Stimulated activated CD4-positive, alpha-beta T cell treated with anti-CD3 and anti-CD28 coated beads, Interleukin-2, amount 100 ng/mL, for 48 hours (primary cell): Measurements from ENCODE around the gene RASSF1.
A peak's percentile ranks its signal among the peaks of the same experiment; 100 is the strongest.

Experiments
- DNase-seq, 2 donors: peaks; one replicate each; pipeline ENCODE4 v3.0.0-alpha.2; 2020

RASSF1 gene

DNA sequence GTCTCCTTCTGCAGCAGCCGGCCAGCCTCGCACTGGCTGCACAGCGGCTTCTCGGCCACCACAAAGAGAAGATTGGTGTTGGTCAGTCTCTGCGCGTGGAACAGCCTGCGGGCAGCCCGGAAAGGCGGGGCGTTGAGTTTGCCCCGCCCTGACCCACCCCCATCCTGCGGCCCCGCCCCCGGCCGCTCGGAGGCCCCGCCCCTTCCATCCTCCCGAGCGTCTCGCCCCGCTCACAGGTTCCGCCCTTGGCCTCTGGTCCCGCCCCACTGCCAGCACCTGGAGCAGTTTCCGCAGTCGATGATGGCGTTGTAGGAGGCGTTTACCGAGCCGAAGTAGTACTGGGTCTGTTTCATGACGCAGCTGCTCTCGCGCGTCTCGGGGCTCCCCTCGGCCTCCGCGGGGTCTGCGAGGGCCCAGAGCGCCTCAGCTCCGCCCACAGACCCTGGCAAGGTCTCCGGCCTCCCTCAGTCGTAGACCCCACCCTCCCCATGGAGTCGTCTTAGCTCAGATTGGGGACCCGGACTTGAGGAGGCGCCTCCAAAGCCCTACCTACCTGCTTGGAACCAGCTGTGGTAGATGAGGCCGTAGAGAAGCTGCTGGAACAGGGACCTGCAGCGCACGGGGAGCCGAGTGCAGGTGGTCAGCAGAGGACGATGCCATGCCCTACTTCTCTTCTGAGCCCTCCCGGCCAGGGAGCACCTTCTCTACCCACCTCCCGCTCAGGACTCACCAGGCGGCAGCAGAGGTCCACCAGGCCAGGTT lies 24.6 kb upstream of the RASSF1 start:
- peak; percentile 85 to 94 for DNase-seq

- no peak for DNase-seq
Measured at GRCh38 chr3:50364573-50365079, 24.0 kb upstream of the RASSF1 start.

DNA sequence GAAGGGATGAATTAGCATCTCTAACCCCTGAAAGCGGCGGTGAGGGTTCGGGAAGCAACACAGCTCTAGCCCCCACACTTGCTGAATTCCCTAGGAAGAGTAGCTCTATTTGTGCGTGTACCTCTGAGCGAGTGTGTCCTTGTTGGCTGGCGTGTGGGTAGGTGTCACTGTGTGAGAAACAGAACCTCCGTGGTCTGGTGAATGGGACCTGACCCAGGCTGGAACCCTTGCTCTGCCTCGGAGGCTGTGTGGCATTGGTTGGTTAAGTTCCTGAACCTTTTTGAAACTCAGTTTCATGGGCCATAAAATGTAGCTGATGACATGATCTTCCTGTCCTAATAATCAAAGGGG lies 19.1 kb upstream of the RASSF1 start:
- DNase-seq = no peak

DNA sequence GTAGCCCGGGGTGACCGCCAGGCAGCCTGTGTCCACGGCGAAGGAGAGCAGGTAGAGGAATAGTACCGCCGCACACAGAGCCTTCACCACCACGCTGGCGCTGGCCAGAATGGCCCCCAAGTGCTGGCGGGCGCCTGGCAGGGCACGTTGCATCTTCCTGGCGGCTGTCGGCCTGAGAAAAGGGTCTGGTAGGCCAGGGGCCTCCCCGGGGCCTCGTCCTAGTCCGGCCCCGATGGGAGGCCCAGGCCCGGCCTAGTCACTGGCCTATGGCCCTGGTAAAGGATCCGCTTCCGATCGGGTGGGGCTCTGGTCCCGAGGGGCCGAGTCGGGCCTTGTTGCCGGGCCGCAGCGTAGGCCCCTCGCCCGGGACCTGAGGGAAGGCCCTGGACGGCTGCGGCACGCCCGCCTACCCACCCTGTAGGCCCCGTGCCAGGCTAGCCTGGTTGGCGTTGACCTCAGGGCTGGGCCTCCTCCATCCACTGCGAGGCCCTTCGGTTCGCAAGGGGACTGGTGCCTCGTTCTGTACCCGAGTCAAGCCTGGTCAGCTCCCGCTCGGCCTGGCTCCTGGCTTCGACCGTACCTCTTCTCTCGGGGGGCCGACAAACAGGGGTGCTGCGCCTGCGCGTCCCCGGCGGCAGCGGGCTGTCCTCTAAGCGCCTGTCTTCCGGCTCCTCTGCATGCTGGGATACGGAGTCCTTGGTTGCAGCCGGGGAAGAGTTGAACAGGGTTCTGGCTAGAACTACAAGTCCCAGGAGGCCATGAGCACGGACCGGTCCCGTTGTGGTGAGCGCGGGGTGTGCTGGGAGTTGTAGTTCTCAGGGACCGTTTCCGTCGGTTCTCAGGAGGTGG lies 18.5 kb upstream of the RASSF1 start, which contains the start of gene TMEM115:
TSS of gene TMEM115 (minus strand) at position 611 of the 849 bp plus-strand sequence. CDS start at position 153, 458 bp downstream.
- DNase-seq = peak; percentile 87

DNA sequence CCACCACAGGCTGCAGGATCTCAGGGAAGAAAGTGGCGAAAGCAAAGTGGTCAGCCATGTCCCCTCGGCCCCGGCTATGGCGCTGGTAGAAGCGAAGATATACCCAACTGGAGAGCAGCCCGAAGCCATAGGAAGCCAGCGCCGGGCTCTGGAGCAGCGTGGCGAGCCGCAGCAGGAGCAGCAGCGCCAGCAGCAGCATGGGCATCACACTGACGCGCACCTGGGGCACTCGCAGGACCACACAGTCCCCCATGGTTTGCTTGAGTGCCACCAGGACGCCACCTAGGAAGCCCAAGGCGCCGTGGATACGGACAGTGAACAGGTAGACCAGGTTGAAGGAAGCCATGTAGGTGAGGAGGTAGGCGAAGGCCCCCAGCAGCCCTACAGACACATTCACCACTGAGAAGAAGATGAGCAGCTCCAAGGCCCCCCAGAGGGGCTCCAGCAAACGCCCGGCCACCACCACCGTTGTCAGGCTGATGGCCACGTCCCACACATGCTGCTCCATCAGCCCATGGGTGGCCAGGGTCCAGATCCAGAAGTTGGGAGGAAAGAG lies 17.8 kb upstream of the RASSF1 start:
- no peak for DNase-seq

DNA sequence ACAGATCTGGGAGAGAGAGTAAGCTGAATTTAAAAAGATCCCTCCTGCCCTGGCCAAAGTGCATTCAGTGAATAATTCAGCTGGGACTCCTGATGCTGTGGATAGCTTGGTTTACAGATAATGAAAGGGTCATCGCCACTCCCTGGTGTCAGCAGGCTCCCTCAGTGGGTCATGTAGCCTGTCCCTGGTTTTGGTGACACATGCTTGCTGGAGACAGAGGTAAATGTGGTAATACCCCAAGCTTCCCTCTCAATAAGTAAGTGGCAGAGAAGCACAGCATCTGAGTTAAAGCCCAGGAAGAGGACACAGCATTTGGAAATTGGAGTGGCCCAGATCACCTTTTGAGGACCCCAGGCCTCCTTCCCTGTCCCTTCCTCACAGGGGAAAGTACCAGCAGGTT lies 16.8 kb upstream of the RASSF1 start:
- no peak for DNase-seq

DNA sequence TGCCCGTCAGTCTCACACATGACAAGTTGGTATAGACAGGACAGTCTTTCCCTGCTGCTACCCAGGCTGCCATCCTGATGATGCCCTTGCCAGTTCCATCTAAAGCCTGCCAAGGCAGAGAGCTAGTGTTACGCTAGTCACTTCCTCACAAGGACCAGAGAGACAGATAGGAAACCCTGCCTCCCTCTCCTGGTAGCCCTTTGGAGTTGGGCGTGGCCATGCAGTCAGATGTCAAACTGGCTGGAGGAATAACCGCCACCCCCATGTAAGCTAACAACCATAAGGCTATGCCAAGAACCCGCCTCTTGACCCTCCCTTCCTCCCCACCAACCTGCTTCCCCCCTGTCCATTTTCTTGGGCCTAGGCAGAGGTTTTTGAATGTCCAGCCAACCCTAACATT lies 15.9 kb upstream of the RASSF1 start:
- DNase-seq = no peak

DNA sequence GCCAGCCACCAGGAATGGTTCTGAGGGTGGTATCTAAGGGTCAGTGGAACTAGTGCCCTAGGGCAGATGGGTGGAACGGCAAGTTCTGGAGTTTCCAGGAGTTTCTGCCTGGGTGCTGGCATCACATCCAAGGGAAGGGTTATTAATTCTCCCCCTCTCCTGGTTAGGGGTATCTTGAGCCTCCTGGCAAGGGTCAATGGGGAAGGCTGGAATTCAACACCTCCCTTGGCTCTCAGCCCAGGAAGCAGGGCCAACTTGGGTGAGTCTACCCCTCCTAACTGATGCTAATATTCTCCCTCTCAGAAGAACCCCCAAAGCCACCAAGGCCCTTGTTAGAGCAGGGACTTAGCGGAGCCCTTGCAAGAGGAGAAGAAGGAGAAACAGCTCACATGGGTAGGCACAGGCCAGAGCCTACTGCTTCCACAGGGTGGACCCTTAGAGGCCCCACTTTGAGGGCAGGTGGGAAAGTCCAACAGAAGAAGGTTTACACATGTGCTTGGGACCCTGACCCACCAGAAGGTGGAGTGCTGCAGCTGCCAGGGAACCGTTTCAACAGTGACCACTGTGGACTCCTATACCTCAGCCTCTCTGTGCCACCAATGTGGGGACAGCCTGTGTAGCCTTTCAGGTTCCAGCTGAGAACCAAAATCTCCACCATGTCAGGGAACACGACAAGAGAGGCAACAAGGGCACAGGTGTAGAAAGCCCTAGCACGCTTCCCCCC lies 15.4 kb upstream of the RASSF1 start:
- no peak for DNase-seq

DNA sequence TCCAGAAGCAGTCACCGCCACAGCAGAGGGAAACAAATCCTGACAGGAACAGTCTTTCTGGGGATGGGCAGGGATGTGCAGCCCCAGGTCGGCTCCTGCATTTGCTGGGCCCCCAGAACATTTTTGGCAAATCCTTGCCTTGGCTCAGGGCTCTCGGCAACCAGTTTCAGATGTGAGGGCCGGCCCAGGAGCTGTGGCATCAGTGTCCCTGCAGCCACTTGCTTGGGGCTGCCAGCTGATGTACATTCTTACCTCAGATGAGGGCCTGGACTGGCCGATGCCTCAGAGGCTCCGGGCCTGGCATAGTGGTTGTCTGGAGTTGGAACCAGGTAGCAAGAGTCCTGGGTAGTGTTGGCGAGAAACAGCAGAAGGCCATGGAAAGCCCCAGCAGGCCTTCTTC lies 14.2 kb upstream of the RASSF1 start:
- no peak for DNase-seq

DNA sequence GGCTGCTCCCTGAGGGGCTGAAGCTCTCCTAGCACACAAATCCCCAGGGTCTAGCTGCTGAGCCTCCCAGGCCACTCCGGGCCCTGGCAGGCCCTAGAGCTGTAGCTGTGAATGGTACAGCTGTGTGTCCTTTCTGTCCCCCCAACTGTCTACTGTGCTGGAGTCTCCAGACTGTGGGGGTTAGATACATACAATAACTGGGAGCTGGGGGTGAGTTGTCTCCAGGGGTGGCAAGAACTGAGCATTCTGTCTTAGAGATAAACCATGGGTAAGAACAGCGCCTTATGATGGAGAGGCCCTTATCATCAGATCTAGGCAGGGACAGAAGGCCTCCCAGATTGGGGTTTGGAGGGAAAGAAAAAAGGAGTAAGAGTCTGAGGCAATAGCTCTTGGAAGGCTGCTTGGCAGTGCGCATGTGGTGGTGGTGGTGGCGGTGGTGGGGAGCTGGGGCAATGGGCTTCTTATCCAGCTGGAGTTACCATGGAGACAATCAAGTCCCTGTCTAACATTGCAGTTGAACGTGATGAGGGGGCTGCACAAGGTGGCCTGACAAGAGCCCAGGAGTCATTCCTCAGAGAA lies 13.6 kb upstream of the RASSF1 start:
- no peak for DNase-seq

DNA sequence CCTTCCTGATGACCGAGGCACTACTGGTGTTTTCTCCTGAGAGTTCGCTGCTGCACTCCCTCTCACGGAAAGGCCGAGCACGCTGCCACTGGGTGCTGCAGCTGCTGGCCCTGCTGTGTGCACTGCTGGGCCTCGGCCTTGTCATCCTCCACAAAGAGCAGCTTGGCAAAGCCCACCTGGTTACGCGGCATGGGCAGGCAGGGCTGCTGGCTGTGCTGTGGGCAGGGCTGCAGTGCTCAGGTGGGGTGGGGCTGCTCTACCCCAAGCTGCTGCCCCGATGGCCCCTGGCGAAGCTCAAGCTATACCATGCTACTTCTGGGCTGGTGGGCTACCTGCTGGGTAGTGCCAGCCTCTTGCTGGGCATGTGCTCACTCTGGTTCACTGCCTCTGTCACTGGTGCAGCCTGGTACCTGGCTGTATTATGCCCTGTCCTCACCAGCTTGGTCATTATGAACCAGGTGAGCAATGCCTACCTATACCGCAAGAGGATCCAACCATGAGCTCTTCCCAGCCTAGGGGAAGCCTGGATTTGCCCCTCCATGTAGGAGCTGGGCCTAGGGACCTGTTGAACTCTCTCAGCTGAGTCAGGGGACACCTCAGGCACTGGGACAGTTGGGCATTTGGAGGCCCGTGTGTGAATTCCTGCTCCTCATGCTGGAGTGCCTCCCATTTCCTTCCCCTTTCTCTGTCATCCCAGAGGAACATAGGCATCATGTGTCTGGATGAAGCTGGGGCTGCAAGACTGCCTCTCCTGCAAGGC lies 12.8 kb upstream of the RASSF1 start:
- DNase-seq = no peak

DNA sequence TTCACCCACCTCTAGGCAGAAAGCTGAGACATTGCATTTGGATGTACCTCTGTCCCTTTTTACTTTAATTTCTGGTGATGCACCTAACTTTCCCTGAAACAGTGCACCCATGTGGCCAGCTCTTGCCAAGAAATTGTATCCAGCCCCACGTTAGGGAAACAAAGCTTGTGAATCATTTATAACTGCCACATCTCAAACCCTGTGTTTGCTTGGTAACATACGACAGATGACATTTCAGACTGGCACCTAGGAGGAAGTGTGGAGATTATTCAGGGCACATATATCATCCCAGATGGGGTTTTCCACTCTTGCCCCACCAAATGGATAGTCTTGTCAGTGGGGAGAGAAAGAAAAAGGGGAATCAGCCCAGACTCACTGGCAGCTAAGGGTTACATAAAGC lies 12.1 kb upstream of the RASSF1 start:
- DNase-seq = no peak

- no peak for DNase-seq
Measured at GRCh38 chr3:50351323-50351697, 10.7 kb upstream of the RASSF1 start.

GRCh38 chr3:50350527-50351322 lies 10.1 kb upstream of the RASSF1 start, which contains the start of the genes CYB561D2 and NPRL2:
Gene CYB561D2 (plus strand): TSS chr3:50350862. CDS start chr3:50351434, 572 bp downstream.
Gene NPRL2 (minus strand): TSS chr3:50350775. CDS start chr3:50350652, 123 bp downstream.
- DNase-seq = peak; percentile 97 to 99

GRCh38 chr3:50350213-50350526 lies 9.5 kb upstream of the RASSF1 start:
- DNase-seq = no peak

- peak; percentile 61 to 64 for DNase-seq
Measured at GRCh38 chr3:50347187-50347813, 6.7 kb upstream of the RASSF1 start.

DNA sequence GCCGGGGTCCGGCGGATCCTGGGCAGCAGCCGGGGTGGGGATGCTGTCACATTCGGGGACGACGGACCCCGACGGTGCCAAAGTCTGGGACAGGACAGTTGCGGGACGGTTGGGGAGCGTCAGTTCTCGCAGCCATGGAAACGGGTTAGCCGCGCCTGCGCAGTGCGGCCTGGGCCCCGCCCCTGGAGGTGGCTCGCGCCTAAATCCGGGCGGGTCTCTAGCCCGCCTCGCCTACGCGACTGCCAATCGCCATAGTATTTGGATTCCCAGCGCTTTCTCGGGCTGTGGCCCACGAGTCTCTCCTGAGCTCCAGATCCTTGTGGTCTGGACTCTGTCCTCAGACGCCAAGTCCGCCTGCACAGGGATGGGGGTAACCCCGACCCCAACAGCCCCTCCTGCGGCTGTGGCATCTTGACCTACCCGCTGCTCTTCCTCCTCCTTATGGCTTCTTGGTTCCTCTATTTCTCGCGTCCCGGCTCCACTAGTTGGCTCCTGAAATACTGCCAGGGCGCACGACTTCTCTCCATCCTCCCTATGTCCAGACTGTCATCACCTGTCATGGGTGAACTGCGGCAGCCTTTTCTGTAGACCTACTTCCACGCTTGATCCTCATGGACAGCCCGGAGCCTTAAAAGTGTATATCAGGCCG lies 5.1 kb upstream of the RASSF1 start, which contains the start of gene ZMYND10:
TSS of gene ZMYND10 (minus strand) at position 147 of the 649 bp plus-strand sequence. CDS start 153 bp downstream, outside the sequence.
- peak; percentile 77 to 78 for DNase-seq

GRCh38 chr3:50345008-50345407 lies 4.4 kb upstream of the RASSF1 start:
- no peak for DNase-seq

GRCh38 chr3:50342813-50343633 lies 2.4 kb upstream of the RASSF1 start:
- DNase-seq = no peak
